HG03571 (cell line): ENCODE results near the gene MFSD11.
"Not testable (repeated sequence)": the region's sequence is repeated elsewhere in the genome, so short reads cannot be mapped to it uniquely, and the experiment has no call there.

Experiments used
- ATAC-seq: cut with Tn5 transposase; IDR thresholded peaks from one replicate; pipeline ENCODE4 v1.9.1; 2021; ENCODE audit not compliant: unreplicated experiment

MFSD11 gene

GRCh38 chr17:76745785-76746184, 7.9 kb downstream of the MFSD11 start:
- ATAC-seq, result not testable (repeated sequence)

DNA sequence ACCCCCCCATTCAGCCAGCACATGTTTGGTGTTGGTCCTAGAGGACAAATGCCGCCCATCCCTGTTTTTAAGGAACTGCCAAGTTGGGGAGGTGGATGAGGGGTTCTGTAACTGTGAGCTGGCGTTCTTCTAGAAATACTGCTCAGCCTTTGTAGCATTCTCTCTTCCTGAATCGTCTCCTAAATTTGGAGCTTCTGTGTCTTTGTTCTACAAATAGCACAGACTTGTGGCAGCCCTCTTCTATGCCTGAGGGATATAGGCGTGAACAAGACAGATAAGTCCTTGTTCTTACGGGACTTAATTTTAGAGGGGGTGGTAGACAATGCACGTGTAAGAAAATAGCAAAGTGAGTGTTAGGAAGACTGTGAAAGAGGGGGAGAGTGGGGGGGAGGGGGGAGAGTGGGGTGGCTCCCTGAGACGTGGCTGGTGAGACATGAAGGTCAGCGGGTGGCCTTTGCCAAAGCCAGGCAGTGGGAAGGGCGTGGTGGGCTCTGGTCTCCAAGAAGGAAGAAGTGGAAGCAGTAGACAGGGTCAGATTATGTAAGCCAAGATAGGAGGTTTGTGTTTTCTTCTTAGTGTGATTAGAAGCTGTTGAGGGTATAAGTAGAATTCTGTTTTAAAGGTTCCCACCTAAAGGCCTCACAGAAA, 9.9 kb downstream of the MFSD11 start:
- ATAC-seq, result no peak

GRCh38 chr17:76748657-76749056, 10.7 kb downstream of the MFSD11 start:
- no peak for ATAC-seq

DNA sequence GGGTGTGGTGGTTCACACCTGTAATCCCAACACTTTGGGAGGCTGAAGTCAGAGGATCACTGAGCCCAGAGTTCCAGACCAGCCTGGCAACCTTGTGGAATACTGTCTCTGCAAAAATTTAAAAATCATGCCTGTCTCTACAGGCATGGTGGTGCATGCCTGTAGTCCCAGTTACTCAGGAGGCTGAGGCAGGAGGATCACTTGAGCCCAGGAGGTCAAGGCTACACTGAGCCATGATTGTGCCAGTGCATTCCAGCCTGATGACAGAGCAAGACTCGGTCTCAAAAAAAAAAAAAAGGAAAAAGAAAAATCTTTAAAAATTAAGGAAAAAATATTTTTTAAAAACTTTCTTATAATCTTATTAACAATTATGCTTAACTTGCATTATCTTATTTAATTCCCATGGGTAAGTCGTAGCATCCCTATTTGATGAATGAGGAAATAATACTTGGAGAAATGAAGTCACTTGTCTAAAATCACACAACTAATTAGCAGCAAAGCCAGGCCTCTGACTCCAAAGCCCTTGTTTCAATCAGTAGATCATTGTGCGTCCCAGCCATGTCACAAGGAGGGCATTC, 13.6 kb downstream of the MFSD11 start:
- ATAC-seq, result no peak

- no peak for ATAC-seq
These were observed 14.1 kb downstream of the MFSD11 start for GRCh38 chr17:76752006-76752405.

GRCh38 chr17:76753061-76753961, 15.4 kb downstream of the MFSD11 start:
- no peak for ATAC-seq

DNA sequence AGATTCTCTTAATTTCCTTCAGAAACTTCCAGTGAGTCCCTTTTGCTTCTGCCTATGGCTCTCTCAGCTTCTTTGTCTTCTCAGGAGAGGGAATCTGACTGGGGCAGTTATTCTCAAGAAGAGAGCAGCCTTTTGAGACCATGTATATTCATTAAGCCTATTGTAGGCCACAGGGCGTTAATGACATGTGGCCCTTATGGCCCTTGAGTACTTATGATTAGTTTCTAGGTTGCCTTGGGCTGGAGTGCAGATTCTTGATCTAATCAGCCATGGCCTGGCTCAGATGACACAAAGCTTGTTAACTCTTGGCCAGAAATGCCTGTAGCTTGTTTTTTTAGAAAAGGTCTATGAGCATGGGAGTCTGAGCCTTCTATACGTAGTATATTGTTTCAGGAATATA, 17.4 kb downstream of the MFSD11 start:
- no peak for ATAC-seq

GRCh38 chr17:76757256-76757655, 19.3 kb downstream of the MFSD11 start:
- ATAC-seq, result no peak

DNA sequence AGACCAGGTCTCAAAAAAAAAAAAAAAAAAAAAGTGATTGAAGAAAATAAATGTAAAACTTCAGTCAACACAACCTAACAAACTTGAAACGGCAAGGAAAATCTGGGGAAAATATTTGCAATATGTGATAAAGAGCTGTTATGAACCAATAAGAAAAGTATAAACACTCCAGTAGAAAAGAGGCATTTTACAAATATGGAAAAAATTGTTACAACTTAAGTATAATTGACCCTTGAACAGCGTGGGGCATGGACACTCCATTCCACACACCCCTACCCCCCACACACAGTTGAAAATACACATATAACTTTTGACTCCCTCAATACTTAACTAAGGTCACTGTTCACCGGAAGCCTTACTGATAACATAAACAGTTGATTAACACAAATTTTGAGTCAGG, 20.7 kb downstream of the MFSD11 start:
- ATAC-seq, result no peak

- no peak for ATAC-seq
These were observed 35.1 kb downstream of the MFSD11 start for GRCh38 chr17:76772842-76773525.

DNA sequence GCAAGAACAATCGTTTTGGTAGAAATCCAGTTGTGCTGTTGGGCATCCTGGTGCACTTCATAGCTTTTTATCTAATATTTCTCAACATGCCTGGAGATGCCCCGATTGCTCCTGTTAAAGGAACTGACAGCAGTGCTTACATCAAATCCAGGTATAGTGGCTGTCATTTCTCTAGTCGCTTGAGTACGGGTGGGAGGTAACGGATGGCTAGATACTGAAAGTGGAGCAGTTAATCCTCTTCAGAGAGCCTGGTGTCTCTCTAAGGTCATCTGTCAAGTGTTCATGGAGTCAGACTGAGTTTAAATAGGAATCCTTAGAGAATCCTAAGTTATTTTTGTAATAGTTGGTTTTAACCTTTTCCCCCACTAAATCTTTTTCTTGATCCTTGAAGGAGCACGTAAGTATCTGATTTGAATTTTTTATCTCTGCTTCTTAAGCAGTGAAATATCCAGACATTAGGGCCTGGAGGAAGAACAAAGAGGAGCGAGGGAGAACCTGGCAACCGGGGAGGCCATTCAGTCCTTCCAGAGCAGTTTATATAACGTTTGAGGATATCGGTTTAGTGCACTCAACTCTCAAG, 37.2 kb downstream of the MFSD11 start:
- no peak for ATAC-seq

GRCh38 chr17:76781056-76781982, 43.4 kb downstream of the MFSD11 start:
- ATAC-seq, result no peak

- no peak for ATAC-seq
These were observed 45.2 kb downstream of the MFSD11 start for GRCh38 chr17:76783146-76783545.

DNA sequence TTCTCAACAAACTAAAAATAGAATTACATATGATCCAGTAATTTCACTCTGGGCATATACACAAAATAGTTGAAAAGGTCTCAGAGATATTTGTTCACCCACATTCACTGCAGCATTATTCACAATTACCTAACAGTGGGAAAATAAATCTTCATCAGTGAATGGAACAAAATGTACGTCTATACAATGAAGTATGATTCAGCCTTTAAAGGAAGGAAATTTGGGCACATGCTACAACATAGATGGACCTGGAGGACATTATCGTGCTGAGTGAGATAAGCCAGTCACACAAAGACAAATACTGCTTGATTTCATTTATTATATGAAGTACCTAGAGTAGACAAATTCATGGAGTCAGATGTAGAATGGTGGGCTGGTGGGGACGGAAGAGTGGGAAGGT, 47.0 kb downstream of the MFSD11 start:
- ATAC-seq, result no peak

DNA sequence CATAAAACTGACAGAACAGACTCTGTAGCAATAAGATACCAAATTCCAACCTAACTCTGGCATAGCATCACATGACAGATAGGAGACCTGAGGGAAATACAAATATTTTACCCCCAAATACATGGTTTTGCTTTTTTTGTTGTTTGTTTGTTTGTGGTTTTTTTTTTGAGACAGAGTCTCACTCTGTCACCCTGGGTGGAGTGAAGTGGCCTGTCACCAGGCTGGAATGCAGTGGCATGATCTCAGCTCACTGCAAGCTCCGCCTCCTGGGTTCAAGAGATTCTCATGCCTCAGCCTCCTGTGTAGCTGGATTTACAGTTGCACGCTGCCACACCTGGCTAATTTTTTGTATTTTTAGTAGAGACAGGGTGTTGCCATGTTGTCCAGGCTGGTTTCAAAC, 49.9 kb downstream of the MFSD11 start:
- ATAC-seq, result not testable (repeated sequence)

- no peak for ATAC-seq
These were observed 51.4 kb downstream of the MFSD11 start for GRCh38 chr17:76789235-76789788.

- ATAC-seq, result no peak
These were observed 53.4 kb downstream of the MFSD11 start for GRCh38 chr17:76791053-76791980.

DNA sequence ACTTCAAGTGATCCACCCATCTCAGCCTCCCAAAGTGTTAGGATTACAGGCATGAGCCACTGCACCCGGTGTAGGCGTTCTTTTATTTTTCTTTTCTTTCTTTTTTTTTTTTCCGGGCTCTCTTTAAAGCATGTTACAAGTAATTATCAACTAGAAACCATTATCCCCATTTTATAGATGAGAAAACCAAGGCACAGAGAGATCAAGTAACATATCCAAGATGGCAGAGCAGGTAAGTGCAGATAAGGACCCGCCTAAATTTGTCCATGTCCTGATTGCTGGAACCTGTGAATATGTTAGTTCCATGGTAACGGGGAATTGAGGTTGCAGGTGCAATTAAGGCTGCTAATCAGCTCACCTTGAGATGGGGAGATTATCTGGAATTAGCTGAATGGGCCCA, 54.4 kb downstream of the MFSD11 start:
- no peak for ATAC-seq

GRCh38 chr17:76793775-76794174, 55.9 kb downstream of the MFSD11 start:
- no peak for ATAC-seq
